ENCODE measurements around the gene TES.
"Not testable (repeated sequence)": the region's sequence is repeated elsewhere in the genome, so short reads cannot be mapped to it uniquely, and the experiment has no call there.

The TES gene

GRCh38 chr7:116291937-116292336, 81.6 kb downstream of the TES start:
- DNase-seq, result no peak

GRCh38 chr7:116292381-116292780, 82.0 kb downstream of the TES start:
- DNase-seq, result no peak

GRCh38 chr7:116293139-116293538, 82.8 kb downstream of the TES start:
- DNase-seq, result no peak

- no peak for DNase-seq
Measured at GRCh38 chr7:116293633-116294032, 83.3 kb downstream of the TES start.

GRCh38 chr7:116295903-116296302, 85.6 kb downstream of the TES start:
- DNase-seq, result not testable (repeated sequence)

- DNase-seq, result no peak
Measured at GRCh38 chr7:116298055-116298454, 87.7 kb downstream of the TES start.

- no peak for DNase-seq
Measured at GRCh38 chr7:116298576-116298975, 88.2 kb downstream of the TES start.

GRCh38 chr7:116305485-116306408, 95.4 kb downstream of the TES start:
- no peak for DNase-seq

GRCh38 chr7:116306409-116307048, 96.2 kb downstream of the TES start:
- DNase-seq, result no peak

GRCh38 chr7:116307253-116307652, 96.9 kb downstream of the TES start:
- no peak for DNase-seq

All from suppressor macrophage (primary cell).